Cerebellar nuclear complex (tissue), 1 donor: ENCODE data around the gene OASL.
"Not testable (repeated sequence)": the region's sequence is repeated elsewhere in the genome, so short reads cannot be mapped to it uniquely, and the experiment has no call there.

ENCODE experiments used
- DNase-seq, 2 experiments: peaks; one replicate each; lab custom pipeline; 2025; lab: John Stamatoyannopoulos, UW

Gene OASL

GRCh38 chr12:121059031-121059898 is 20.2 kb upstream of the OASL start:
- no peak for DNase-seq

GRCh38 chr12:121057794-121058193 is 18.7 kb upstream of the OASL start:
- no peak for DNase-seq

GRCh38 chr12:121053706-121054105 is 14.7 kb upstream of the OASL start:
- DNase-seq = no peak

- DNase-seq = no peak
These were observed 11.7 kb upstream of the OASL start for GRCh38 chr12:121050725-121051124.

GRCh38 chr12:121048442-121048841 is 9.4 kb upstream of the OASL start:
- no peak for DNase-seq

- DNase-seq = not testable (repeated sequence)
These were observed 8.4 kb upstream of the OASL start for GRCh38 chr12:121047400-121047799.

- no peak for DNase-seq
These were observed 4.0 kb upstream of the OASL start for GRCh38 chr12:121043067-121043466.

- no peak for DNase-seq
These were observed 2.2 kb downstream of the OASL start for GRCh38 chr12:121036810-121037326.

- DNase-seq = no peak
These were observed 4.3 kb downstream of the OASL start for GRCh38 chr12:121034616-121035305.

- DNase-seq = no peak
These were observed 5.3 kb downstream of the OASL start for GRCh38 chr12:121033625-121034349.

GRCh38 chr12:121030576-121031212 is 8.4 kb downstream of the OASL start:
- no peak for DNase-seq

- DNase-seq = no peak
These were observed 12.6 kb downstream of the OASL start for GRCh38 chr12:121026274-121027045.

- DNase-seq = no peak
These were observed 13.4 kb downstream of the OASL start for GRCh38 chr12:121025442-121026226.

GRCh38 chr12:121023799-121024198 is 15.2 kb downstream of the OASL start:
- no peak for DNase-seq

GRCh38 chr12:121022713-121023112 is 16.3 kb downstream of the OASL start:
- no peak for DNase-seq

GRCh38 chr12:121021754-121022153 is 17.3 kb downstream of the OASL start:
- DNase-seq = no peak

GRCh38 chr12:121018860-121019617 is 20.0 kb downstream of the OASL start:
- DNase-seq = no peak

- no peak for DNase-seq
These were observed 21.0 kb downstream of the OASL start for GRCh38 chr12:121017966-121018491.
